HG03066 (cell line): ENCODE results near the gene ENOX1.
"Not testable (repeated sequence)": the region's sequence is repeated elsewhere in the genome, so short reads cannot be mapped to it uniquely, and the experiment has no call there.

ENCODE experiments used
- ATAC-seq: cut with Tn5 transposase; IDR thresholded peaks from one replicate; pipeline ENCODE4 v1.9.1; 2021; ENCODE audit warnings: low read depth; ENCODE audit not compliant: unreplicated experiment

The ENOX1 gene

DNA sequence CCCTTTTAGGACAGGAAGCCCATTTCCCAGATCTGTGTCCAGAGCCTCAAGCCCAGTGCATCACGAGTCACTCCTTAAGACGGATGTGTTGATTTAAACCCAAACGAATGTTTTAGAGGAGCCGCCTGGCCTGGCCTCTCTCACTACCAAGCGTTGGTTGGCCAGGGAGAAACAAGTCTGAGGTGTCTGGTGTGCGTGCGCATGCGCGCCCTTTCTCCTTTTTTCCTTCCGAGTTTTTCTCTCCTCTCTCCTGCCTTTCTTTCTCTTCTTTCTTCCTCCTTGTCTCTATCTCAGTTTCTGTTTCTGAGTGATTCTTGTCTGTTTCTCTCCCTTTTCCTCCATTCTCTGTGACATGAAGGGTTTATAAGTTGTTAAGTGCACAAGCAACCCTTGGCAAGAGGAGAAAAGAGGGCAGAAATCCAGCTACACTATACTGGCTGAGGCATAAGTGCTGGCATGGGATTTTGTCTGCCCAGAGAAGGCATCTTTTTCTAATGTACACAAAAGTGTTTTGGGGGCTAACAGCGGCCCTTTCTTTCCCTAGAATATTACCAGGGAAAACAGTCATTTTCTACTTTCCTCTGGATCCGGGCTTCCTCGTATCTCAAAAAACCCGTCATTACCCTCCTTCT lies 592.9 kb downstream of the ENOX1 start:
- no peak for ATAC-seq

DNA sequence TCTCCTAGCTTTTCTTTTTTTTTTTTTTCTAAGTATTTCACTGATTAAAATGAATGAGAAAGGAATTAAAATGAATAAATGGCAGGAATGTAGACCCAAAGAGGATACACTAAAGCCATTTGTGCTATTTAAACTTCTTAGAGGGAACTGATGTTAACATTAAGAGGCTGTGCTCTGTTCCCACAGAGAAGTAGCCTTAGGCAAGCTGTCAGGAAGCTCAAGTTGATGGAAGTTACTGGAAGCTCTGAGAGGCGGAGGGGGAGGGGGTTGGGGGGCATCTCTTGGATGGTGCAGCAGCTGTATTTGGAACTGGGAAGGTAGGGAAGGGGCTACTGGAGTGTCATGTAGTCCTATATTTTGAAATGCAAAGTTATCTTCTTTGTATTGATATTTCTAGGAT lies 595.2 kb downstream of the ENOX1 start:
- no peak for ATAC-seq

DNA sequence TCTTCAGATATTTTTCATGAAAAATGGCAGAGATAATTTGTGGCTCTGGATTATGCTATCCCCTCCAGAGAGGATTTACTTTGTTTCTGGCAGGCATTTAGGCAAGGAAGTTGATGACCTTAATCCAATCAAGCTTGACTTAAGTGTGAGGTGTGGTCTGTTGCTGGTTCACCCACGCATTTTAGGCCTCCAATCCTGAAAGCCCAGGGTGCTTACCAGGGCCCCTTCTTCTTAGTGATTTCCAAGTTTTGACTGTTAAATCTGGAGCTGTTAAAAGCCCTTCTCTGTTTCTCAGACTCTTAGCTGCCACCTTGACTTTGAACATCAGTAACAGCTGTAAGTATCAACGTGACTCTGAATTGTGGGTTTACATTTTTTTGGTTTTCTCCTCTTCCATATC lies 601.5 kb downstream of the ENOX1 start:
- no peak for ATAC-seq

DNA sequence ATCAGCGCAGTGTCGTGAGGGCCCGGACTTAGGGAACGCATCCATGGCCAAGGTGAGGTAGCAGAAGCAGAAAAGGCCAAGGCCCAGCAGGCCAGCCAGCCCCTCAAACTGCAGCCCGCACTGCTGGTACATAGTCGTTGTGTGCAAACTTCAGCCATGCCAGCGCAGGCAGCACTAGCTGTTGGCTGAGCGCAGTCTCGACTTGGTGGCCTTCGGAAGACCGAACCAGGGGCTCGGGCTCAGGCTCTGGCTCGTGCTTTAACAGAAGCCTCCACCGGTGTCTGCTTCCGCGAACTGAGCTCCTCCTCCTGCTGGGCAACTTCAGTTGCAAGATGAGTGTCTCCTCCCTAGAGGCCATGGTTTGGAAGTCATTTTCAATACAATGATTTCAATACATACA lies 605.9 kb downstream of the ENOX1 start:
- no peak for ATAC-seq

DNA sequence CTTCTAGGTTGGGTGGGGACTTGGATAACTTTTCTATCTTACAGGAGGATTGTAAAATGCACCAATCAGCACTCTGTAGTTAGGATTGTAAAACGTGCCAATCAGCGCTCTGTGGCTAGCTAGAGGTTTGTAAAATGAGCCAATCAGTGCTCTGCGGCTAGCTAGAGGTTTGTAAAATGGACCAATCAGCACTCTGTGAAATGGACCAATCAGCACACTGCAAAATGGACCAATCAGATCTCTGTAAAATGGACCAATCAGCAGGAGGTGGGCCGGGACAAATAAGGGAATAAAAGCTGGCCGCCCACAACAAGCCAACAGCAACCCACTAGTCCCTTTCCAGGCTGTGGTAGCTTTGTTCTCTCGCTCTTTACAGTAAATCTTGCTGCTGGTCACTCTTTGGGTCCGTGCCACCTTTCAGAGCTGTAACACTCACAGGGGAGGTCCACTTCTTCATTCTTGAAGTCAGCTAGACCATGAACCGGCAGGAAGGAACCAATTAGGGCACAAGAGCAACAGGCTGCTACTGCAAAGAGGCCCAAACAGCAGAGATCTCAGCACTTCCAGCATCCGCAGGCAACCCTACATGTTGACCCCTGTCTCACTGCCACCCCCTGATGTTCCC lies 606.6 kb downstream of the ENOX1 start:
- no peak for ATAC-seq

DNA sequence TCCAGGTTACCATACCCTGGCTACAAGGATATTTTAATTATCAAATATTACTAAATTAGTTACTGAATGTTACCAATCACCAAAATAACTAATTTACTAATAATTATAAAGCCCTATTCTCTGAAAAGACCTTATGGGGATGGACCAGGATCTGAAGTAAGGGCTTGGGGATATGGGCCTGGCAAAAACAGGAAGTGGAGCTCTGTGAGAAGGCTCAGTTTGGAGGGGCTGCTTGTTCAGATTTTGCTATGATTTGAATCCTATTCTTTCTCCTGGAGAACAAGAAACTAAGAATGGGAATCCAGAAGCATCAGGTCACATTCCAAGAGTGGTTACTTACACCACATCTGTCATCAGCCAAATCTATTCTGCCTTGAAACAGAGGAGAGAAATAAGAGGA lies 615.3 kb downstream of the ENOX1 start:
- no peak for ATAC-seq

DNA sequence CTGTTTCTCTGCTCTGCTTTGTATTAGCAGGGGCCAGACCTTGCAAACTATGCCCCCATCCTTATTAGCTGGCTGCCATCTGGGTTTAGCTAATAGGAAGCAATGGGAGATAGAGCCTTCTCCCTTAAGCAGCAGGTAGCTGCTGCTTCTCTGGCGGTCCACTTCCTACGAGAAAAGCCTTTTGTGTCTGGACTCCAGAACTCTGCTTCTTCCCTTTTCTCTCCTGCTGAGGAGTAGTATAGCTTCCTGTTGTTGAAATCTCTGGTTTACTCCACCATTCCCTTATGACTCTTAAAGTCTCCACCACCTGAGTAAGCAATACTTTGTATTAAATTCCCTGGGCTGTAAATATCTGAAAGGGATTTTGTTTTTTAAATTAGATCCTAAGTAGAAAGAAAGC lies 616.3 kb downstream of the ENOX1 start:
- no peak for ATAC-seq

DNA sequence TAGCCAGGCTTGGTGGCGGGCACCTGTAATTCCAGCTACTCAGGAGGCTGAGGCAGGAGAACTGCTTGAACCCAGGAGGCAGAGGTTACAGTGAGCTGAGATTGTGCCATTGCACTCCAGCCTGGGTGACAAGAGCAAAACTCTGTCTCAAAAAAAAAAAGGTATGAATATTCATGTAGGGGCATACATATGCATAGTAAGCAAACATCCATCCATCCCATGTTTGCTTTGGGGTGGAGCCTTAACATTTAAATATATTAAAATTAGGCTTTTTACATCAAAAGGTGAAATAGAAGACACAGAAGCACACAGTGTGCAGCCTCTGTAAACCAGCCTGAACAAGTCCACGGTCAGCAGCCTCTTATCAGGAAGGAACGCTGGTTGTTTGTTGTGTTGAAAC lies 618.3 kb downstream of the ENOX1 start:
- ATAC-seq: not testable (repeated sequence)

DNA sequence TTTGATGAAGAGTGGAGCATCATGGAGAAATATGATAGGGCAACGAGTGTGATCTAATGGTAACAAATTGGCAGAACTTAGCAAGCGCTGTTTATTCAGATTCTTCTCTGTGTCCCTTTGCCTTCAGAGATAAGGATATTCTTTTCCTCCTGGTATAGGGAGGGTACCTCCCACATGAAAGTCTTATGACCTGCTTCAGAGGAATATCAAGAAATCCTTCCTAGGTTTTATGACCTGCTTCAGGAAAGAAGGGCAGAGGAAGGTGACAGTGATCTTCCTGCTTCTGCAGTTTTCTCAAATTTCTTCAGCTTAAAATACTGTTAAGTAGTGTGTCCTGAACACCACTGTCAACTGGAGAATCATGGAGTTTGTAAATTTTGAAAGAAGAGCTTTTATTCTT lies 619.0 kb downstream of the ENOX1 start:
- no peak for ATAC-seq

DNA sequence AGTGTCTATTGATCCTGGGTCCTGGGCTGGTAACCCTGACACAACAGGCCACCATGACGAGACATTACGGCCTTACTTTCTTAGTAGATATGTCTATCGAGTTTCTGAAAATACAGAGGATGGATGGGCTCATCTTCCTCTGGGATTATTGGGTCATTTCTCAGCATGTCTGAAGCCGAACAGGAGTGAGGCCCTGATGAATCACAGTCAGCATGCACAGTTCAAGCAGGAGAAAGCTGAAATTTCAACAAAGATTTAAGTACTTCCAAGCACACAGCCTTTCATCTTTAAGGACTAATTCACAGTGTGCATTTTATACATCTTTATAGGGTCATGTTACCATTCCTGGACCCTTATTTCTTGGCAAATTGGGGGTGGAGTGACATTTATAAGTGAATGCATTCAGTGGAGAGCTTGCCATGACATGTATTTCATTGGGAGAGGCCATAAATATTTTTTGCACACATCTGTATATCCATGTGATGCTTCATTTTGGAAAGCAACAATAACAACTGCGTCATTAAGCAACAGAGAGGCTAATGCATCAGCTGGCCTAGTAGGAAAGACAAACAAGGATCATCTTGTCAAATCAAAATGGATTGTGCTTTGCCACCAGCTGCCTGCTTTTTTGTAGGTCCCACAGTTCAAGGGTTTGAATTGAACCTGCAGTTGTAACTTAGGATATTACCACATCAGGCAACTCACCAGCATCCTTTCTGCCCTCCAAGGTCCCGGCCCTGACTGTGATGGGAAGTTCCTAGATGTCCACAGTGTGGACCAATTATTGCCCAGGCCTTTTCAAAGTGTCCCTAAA lies 619.9 kb downstream of the ENOX1 start:
- no peak for ATAC-seq
